HepG2 (cell line): Measurements from ENCODE around the gene OTUD4. TPM values are rescaled to one million over a fixed set of nuclear protein-coding genes. Genes with fewer than 3 reads are reported as not detected.

Experiments used
- CEBPB ChIP-seq: IDR thresholded peaks from 2 replicates; pipeline ENCODE4 v1.6.1; 2011; ENCODE audit warnings: low read depth, low read length, improper control_type of control experiment, borderline replicate concordance
- DMAP1 ChIP-seq: IDR thresholded peaks from 2 replicates; pipeline ENCODE4 v1.6.1; 2016
- ELK4 ChIP-seq: sonication (generic); formaldehyde crosslinking; IDR thresholded peaks from 2 replicates; pipeline ENCODE4 v1.9.0; 2021; ENCODE audit warnings: missing genetic modification reagents, borderline replicate concordance
- ETV5 ChIP-seq: IDR thresholded peaks from 2 replicates; pipeline ENCODE4 v1.6.1; 2018; ENCODE audit warnings: missing biosample characterization, missing genetic modification reagents, inconsistent platforms, borderline replicate concordance
- FOXA3 ChIP-seq: IDR thresholded peaks from 2 replicates; pipeline ENCODE4 v1.6.1; 2016; ENCODE audit warnings: missing genetic modification reagents, missing compliant biosample characterization
- GATAD2A ChIP-seq: IDR thresholded peaks from 2 replicates; pipeline ENCODE4 v1.6.1; 2016
- JDP2 ChIP-seq: sonication (generic); formaldehyde crosslinking; IDR thresholded peaks from 2 replicates; pipeline ENCODE4 v1.8.1; 2022; ENCODE audit warnings: missing genetic modification reagents, borderline replicate concordance
- NFE2L2 ChIP-seq: fragments of 150-350 bp; IDR thresholded peaks from 2 replicates; pipeline ENCODE4 v1.6.1; 2014; ENCODE audit warnings: low read length
- RBM22 ChIP-seq: fragments of 200-400 bp; formaldehyde crosslinking; optimal IDR thresholded peaks from 2 replicates; pipeline ENCODE3; 2017; ENCODE audit warnings: mild to moderate bottlenecking, low read length, moderate library complexity
- SP1 ChIP-seq, 2 experiments: fragments of 450-650 bp in 1 of 2; sonication (generic) in 1 of 2; formaldehyde crosslinking in 1 of 2; IDR thresholded peaks; 2 replicates each; pipeline versions ENCODE4 v1.4.0 to v1.6.1; 2016 to 2020; ENCODE audit warnings: missing genetic modification reagents in 1 of 2
- THAP9 ChIP-seq: sonication (generic); formaldehyde crosslinking; IDR thresholded peaks from 2 replicates; pipeline ENCODE4; 2020; ENCODE audit warnings: missing genetic modification reagents, mild to moderate bottlenecking, borderline replicate concordance
- TRIM22 ChIP-seq: fragments of 450-650 bp; IDR thresholded peaks from 2 replicates; pipeline ENCODE4 v1.6.1; 2017
- TRIM24 ChIP-seq: sonication (generic); formaldehyde crosslinking; IDR thresholded peaks from 2 replicates; pipeline ENCODE4 v1.8.0; 2022; ENCODE audit warnings: mild to moderate bottlenecking, missing genetic modification reagents
- TSC22D2 ChIP-seq: sonication (generic); formaldehyde crosslinking; IDR thresholded peaks from 2 replicates; pipeline ENCODE4 v1.5.1; 2020; ENCODE audit warnings: missing genetic modification reagents, mild to moderate bottlenecking, borderline replicate concordance
- ZFP1 ChIP-seq: IDR thresholded peaks from 2 replicates; pipeline ENCODE4 v1.6.1; 2016
- ZNF20 ChIP-seq: sonication (generic); formaldehyde crosslinking; IDR thresholded peaks from 2 replicates; pipeline ENCODE4 v1.4.0; 2020; ENCODE audit warnings: mild to moderate bottlenecking, moderate library complexity, missing genetic modification reagents
- ZNF326 ChIP-seq: sonication (generic); formaldehyde crosslinking; IDR thresholded peaks from 2 replicates; pipeline ENCODE4 v1.4.0; 2020; ENCODE audit warnings: missing genetic modification reagents, borderline replicate concordance
- ZNF331 ChIP-seq: sonication (generic); formaldehyde crosslinking; IDR thresholded peaks from 2 replicates; pipeline ENCODE4 v1.4.0; 2020; ENCODE audit warnings: missing genetic modification reagents
- ZNF335 ChIP-seq: sonication (generic); formaldehyde crosslinking; IDR thresholded peaks from 2 replicates; pipeline ENCODE4 v1.4.0; 2020; ENCODE audit warnings: missing genetic modification reagents
- ZNF549 ChIP-seq: sonication (generic); formaldehyde crosslinking; IDR thresholded peaks from 2 replicates; pipeline ENCODE4 v1.5.0; 2020; ENCODE audit warnings: missing genetic modification reagents
- ZNF652 ChIP-seq: IDR thresholded peaks from 2 replicates; pipeline ENCODE4 v1.6.1; 2016; ENCODE audit warnings: low read depth, borderline replicate concordance
- ZNF782 ChIP-seq: sonication (generic); formaldehyde crosslinking; IDR thresholded peaks from 2 replicates; pipeline ENCODE4 v1.4.0; 2020; ENCODE audit warnings: missing genetic modification reagents, mild to moderate bottlenecking, borderline replicate concordance
- ZNF800 ChIP-seq: sonication (generic); formaldehyde crosslinking; IDR thresholded peaks from 2 replicates; pipeline ENCODE4 v1.4.0; 2020; ENCODE audit warnings: missing genetic modification reagents
- ZSCAN21 ChIP-seq: sonication (generic); formaldehyde crosslinking; IDR thresholded peaks from 2 replicates; pipeline ENCODE4 v1.8.0; 2022; ENCODE audit warnings: mild to moderate bottlenecking, missing genetic modification reagents, moderate library complexity, borderline replicate concordance
- polyA plus RNA-seq, 8 experiments: library from polyadenylated mRNA; depleted of rRNA in 3 of 8; stranded (reverse) in 7 of 8; unstranded in 1 of 8; fragments of >200 nt; fragmentation: Illumina TruSeq in 4 of 8; extraction: Trizol in 4 of 8; gene quantifications; 2 replicates each; pipeline versions ENCODE4 v1.2.1 to v1.2.3, GENCODE V29; 2011 to 2016; ENCODE audit warnings: low read depth in 4 of 8, missing spikeins in 1 of 8, mixed read lengths in 1 of 8; ENCODE audit not compliant: insufficient read depth in 1 of 8
- total RNA-seq, 5 experiments: library from RNA; depleted of rRNA; stranded (reverse); fragments of >200 nt; fragmentation: Illumina TruSeq; extraction: Trizol; gene quantifications; 2 replicates each; pipeline ENCODE4 v1.2.3, GENCODE V29; 2016; ENCODE audit warnings: low read depth in 1 of 5

Gene OTUD4
- total and polyA plus RNA-seq, 2 of the 13 experiments (the other 11 are each of a cell fraction or from before 2014, with no cell fraction given): 16.1 to 18.0 TPM

DNA sequence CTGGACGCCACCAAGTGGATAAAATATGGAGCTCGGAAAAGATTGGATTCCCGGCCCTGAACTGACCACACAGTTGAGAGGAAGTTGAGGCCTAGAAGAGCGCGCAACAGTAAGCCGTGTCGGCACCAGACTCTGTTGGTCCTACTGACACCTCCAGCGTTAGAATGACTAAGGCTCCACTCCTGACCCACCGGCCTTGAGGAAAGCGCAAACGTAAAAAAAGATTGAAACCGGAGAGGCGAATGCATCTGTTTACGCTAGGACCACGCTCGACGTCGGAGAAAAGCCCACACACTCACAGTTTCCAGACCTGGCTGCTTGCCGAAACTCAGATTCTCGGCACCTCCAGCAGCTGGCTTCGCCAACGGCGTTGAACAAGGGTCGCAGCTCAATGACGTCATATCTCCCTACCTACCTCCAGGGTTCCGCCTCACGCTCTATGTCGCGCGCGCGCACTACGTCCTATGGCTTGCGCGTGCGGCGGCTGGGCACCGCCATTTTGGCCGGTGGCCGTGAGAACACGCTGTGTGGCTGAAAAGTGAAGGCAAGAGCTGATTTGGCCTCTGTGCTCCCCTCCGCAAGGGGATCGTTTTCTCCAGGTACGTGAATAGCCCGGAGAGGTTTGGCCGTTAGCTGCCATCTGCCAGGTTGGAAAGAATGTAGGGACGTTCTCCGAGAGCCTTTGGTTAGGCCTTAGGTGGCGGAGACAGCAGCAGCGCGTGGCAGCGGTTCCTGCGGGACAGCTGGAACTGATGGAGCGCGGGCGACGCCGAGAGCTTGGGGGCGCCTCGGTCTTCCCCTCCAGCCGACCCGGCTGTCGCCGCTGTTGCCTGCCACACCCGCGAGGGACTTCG lies 82.3 kb downstream of the OTUD4 start, which contains the start of the genes ABCE1 and ANAPC10 (continued):
- TF ChIP-seq ZNF20 (CRISPR knock-in tag) (0 out of 2 replicates have a peak, but pooled peaks have one; percentile 17), ZNF800 (CRISPR knock-in tag) (peak; percentile 75), TRIM22 (no peak), ZNF335 (CRISPR knock-in tag) (0 out of 2 replicates have a peak, but pooled peaks have one; percentile 28), SP1 (IDR thresholded peaks at IDR 0.05) (no peak), SP1 (CRISPR knock-in tag; IDR thresholded peaks at IDR 0.05) (peak; percentile 51; the same call in 1 of the 2 replicates), ZSCAN21 (CRISPR knock-in tag) (peak; percentile 47; the same call in 1 of the 2 replicates), NFE2L2 (no peak), CEBPB (no peak), ZFP1 (CRISPR knock-in tag) (0 out of 2 replicates have a peak, but pooled peaks have one; percentile 24), ETV5 (CRISPR knock-in tag) (peak; percentile 49; the same call in 1 of the 2 replicates), ELK4 (CRISPR knock-in tag) (no peak), ZNF652 (CRISPR knock-in tag) (no peak), ZNF326 (CRISPR knock-in tag) (no peak), TRIM24 (CRISPR knock-in tag) (no peak), GATAD2A (CRISPR knock-in tag) (peak; percentile 44), ZNF549 (no peak), TSC22D2 (CRISPR knock-in tag) (peak; percentile 86), RBM22 (no peak), THAP9 (CRISPR knock-in tag) (peak; percentile 93), DMAP1 (peak; percentile 100), ZNF331 (peak; percentile 58; the same call in 1 of the 2 replicates), JDP2 (CRISPR knock-in tag) (no peak), FOXA3 (CRISPR knock-in tag) (peak; percentile 56), ZNF782 (CRISPR knock-in tag) (peak; percentile 75)
